ENCODE results near the gene HLX. TPM values are rescaled to one million over a fixed set of nuclear protein-coding genes. Genes with fewer than 3 reads are reported as not detected.

HLX gene
- total RNA-seq, 1 donor from 2014 or later, result not detected

DNA sequence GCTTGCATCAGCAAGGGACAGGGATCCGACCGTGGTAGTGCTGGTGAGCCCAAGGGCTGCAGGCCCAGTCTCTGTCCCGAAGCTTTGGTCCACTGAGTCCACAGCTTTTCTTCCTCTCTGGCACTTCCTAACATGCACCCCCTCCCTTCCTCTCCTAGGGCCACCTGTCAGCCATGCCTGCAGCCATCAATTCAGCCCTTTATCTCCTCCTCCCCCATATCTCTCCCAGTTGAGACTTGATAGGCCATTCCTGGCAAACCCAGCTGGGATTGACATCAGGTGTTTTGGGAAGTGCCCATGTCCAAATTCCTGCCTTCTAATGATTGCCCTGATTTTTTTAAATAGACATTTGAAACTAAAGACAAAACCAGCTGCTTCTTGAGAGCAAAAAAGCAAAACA, 25.6 kb downstream of the HLX start:
- TF ChIP-seq, protein P1, sequence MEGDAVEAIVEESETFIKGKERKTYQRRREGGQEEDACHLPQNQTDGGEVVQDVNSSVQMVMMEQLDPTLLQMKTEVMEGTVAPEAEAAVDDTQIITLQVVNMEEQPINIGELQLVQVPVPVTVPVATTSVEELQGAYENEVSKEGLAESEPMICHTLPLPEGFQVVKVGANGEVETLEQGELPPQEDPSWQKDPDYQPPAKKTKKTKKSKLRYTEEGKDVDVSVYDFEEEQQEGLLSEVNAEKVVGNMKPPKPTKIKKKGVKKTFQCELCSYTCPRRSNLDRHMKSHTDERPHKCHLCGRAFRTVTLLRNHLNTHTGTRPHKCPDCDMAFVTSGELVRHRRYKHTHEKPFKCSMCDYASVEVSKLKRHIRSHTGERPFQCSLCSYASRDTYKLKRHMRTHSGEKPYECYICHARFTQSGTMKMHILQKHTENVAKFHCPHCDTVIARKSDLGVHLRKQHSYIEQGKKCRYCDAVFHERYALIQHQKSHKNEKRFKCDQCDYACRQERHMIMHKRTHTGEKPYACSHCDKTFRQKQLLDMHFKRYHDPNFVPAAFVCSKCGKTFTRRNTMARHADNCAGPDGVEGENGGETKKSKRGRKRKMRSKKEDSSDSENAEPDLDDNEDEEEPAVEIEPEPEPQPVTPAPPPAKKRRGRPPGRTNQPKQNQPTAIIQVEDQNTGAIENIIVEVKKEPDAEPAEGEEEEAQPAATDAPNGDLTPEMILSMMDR (IDR thresholded peaks at IDR 0.05), result no peak
- TF ChIP-seq EZH2 (IDR thresholded peaks at IDR 0.05), result no peak
- no peaks in the 10 kb centered on the region for H3K9me3 ChIP-seq (ENCODE audit: low read depth)
- no peak overlapping the region for H3K4me3 Mint-ChIP-seq
- no peak overlapping the region for H3K27ac ChIP-seq
- H3K9me3 Mint-ChIP-seq, result no peaks in the 10 kb centered on the region
- no peak overlapping the region for H2AFZ ChIP-seq (replicated peaks)
- no peaks in the 10 kb centered on the region for H3K4me1 Mint-ChIP-seq
- H3K27me3 Mint-ChIP-seq (ENCODE audit: insufficient read depth, low read depth), result peaks cover 11% of the 10 kb centered on the region
- H3K27ac Mint-ChIP-seq, result no peak overlapping the region
- H4K20me1 ChIP-seq (ENCODE audit: low read depth), result no peaks in the 10 kb centered on the region
- H3K9ac ChIP-seq, result no peak overlapping the region
- H3K4me2 ChIP-seq, result no peak overlapping the region
- no peaks in the 10 kb centered on the region for H3K36me3 ChIP-seq
- DNase-seq (ENCODE audit: low spot score), result no peak
- peaks cover 33% of the 10 kb centered on the region for H3K27me3 ChIP-seq
- H3K36me3 Mint-ChIP-seq, result no peaks in the 10 kb centered on the region
- no peaks in the 10 kb centered on the region for H3F3A ChIP-seq (ENCODE audit: low read depth)
- H3K4me3 ChIP-seq, result no peak overlapping the region
- H3K79me2 ChIP-seq (ENCODE audit: low read depth), result no peaks in the 10 kb centered on the region
- no peaks in the 10 kb centered on the region for H3K4me1 ChIP-seq

DNA sequence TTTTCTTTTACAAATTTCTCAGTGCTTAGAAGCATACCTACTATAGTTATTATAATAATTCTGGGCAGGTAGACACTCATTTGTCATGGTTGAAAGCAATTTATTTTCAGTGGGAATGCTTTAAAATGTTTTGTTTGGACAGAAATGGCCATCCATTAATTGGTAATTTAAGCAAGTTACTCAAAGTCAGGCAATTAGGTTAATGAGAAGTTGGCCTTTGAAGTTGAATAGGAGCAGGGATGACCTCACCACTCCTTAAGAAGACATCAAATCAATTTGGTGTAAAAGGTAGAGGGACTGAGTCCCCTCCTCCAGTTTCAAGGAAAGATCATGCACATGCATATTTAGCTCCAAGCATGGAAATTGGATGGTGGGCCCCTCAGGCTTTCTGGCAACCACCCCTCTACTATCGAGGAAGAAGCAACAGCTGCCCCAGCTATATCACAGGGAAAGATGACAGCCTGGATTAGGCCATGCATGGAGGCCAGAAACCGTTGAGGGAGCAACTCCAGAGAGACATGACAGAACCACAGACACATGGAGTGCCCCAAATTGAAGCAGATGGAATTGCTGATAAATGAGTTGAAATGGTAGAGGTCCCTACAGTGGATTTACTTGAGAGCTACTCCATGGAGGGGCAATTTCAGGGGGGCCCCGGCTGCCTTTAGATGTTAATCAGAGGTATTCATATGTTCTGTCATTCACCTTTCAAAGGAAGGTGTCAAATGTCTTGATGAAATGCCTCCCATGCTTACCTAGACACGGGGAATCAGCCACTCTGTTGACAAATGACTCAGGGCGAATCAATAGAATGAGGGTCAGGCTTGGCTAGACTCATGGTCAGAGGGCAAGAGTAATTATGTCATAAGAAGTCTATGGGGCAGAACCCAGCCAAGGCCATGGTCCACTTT, 26.7 kb downstream of the HLX start:
- H4K20me1 ChIP-seq (ENCODE audit: low read depth), result no peaks in the 10 kb centered on the region
- H3K4me2 ChIP-seq, result no peak overlapping the region
- H3K79me2 ChIP-seq (ENCODE audit: low read depth), result no peaks in the 10 kb centered on the region
- H3K27ac Mint-ChIP-seq, result no peak overlapping the region
- H3K4me1 Mint-ChIP-seq, result no peaks in the 10 kb centered on the region
- DNase-seq (ENCODE audit: low spot score), result no peak
- no peaks in the 10 kb centered on the region for H3K36me3 ChIP-seq
- no peaks in the 10 kb centered on the region for H3K36me3 Mint-ChIP-seq
- peaks cover 23% of the 10 kb centered on the region for H3K27me3 ChIP-seq
- H3K27me3 Mint-ChIP-seq (ENCODE audit: insufficient read depth, low read depth), result peaks cover 12% of the 10 kb centered on the region
- TF ChIP-seq EZH2phosphoT487 (IDR thresholded peaks at IDR 0.05), result no peak
- TF ChIP-seq EZH2 (IDR thresholded peaks at IDR 0.05), result no peak
- TF ChIP-seq, protein P1 (IDR thresholded peaks at IDR 0.05), result no peak
- H3K4me3 Mint-ChIP-seq, result no peak overlapping the region
- no peak overlapping the region for H3K27ac ChIP-seq
- H3F3A ChIP-seq (ENCODE audit: low read depth), result no peaks in the 10 kb centered on the region
- no peaks in the 10 kb centered on the region for H3K9me3 ChIP-seq (ENCODE audit: low read depth)
- no peak overlapping the region for H2AFZ ChIP-seq (replicated peaks)
- no peaks in the 10 kb centered on the region for H3K4me1 ChIP-seq
- no peak overlapping the region for H3K4me3 ChIP-seq
- no peaks in the 10 kb centered on the region for H3K9me3 Mint-ChIP-seq
- H3K9ac ChIP-seq, result no peak overlapping the region

- Histone ChIP-seq H3K9me3 (ENCODE audit: low read depth) (no peaks in the 10 kb centered on the region), H4K20me1 (ENCODE audit: low read depth) (no peaks in the 10 kb centered on the region), H3K4me1 (no peaks in the 10 kb centered on the region), H3K27ac (no peak overlapping the region), H3F3A (ENCODE audit: low read depth) (no peaks in the 10 kb centered on the region), H3K36me3 (no peaks in the 10 kb centered on the region), H3K27me3 (peaks cover 15% of the 10 kb centered on the region), H2AFZ (replicated peaks) (no peak overlapping the region), H3K4me3 (no peak overlapping the region), H3K4me2 (no peak overlapping the region), H3K9ac (no peak overlapping the region), H3K79me2 (ENCODE audit: low read depth) (no peaks in the 10 kb centered on the region)
- Mint-ChIP-seq H3K9me3 (no peaks in the 10 kb centered on the region), H3K36me3 (no peaks in the 10 kb centered on the region), H3K27ac (no peak overlapping the region), H3K27me3 (ENCODE audit: insufficient read depth, low read depth) (peaks cover 12% of the 10 kb centered on the region), H3K4me1 (no peaks in the 10 kb centered on the region), H3K4me3 (no peak overlapping the region)
- DNase-seq (ENCODE audit: low spot score), result no peak
- TF ChIP-seq, protein P1 (IDR thresholded peaks at IDR 0.05), result no peak
- TF ChIP-seq EZH2phosphoT487 (IDR thresholded peaks at IDR 0.05) (no peak), EZH2 (IDR thresholded peaks at IDR 0.05) (no peak)
Measured at GRCh38 chr1:220906561-220907334, 27.5 kb downstream of the HLX start.

All from neural progenitor cell (in vitro differentiated cells).